ENCODE measurements around the gene EDN1.
"Not testable (repeated sequence)": the region's sequence is repeated elsewhere in the genome, so short reads cannot be mapped to it uniquely, and the experiment has no call there.

EDN1 gene

DNA sequence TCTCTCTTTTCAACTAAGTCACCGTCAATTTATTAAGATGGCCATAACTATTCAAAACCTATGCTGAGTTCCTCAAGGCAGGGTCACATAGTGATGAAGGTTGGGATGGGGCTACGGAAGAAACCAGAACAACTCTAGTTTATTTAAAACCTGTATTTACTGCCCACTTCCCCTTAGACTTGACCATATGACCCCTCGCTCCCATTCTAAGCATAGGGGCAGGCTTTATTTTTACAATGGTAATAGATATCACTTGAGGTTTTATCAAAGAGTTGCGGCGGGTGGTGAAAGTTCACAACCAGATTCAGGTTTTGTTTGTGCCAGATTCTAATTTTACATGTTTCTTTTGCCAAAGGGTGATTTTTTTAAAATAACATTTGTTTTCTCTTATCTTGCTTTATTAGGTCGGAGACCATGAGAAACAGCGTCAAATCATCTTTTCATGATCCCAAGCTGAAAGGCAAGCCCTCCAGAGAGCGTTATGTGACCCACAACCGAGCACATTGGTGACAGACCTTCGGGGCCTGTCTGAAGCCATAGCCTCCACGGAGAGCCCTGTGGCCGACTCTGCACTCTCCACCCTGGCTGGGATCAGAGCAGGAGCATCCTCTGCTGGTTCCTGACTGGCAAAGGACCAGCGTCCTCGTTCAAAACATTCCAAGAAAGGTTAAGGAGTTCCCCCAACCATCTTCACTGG lies 5.5 kb downstream of the EDN1 start:
- DNase-seq = no peak

- DNase-seq = no peak
These were observed 6.1 kb downstream of the EDN1 start for GRCh38 chr6:12296255-12296573.

- DNase-seq = no peak
These were observed 6.4 kb downstream of the EDN1 start for GRCh38 chr6:12296604-12297003.

DNA sequence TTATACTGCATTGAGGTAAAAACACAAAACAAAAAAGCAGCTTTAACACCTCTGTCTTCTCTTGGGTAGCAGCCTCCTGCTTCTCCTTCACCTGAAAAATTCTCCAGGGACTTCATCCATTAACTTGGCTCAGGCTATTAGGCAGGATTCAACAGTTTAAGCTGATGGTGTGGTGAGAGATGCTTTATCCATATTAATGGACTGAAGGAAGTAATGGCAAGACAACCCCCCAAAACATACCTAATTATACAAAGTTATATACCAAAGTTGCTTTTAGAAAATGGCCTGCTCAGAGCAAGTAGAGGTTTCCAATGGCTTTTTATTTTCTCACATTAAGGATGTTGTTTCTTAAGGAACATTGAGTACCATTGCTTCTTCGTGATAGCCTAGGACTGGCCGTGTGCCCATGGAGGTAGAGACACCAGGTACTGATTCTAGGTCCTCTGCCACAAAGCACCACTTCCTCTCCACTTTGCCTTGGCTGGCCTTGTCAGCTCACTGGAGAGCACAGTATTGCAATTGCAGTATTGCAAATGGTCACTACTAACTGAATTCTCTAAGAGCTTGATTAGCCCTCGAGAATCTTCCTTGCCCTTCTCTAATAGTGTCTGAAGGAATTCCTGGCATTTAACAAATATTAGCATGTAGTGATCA lies 7.3 kb downstream of the EDN1 start:
- no peak for DNase-seq

GRCh38 chr6:12298017-12298978 lies 8.1 kb downstream of the EDN1 start:
- DNase-seq = no peak

GRCh38 chr6:12298995-12299394 lies 8.8 kb downstream of the EDN1 start:
- no peak for DNase-seq

DNA sequence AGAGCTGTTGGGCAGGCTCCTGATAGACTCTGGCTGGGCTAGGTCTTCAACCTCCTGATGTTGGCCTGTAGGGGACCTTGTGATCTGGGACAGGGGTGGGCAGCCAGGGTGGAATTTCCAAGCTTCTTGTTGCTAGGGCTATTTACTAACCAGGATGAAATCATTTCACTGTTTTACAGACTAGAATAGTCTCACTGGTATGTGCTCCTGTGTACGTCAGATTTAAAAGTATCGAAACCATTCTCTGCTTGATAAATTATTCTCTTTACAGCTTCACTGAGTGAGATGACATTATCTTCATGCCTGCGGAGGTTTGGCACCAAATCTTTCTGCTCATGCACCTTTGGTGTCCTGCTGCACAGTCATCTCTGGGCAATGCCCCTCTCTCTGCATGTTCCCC lies 10.9 kb downstream of the EDN1 start:
- no peak for DNase-seq

DNA sequence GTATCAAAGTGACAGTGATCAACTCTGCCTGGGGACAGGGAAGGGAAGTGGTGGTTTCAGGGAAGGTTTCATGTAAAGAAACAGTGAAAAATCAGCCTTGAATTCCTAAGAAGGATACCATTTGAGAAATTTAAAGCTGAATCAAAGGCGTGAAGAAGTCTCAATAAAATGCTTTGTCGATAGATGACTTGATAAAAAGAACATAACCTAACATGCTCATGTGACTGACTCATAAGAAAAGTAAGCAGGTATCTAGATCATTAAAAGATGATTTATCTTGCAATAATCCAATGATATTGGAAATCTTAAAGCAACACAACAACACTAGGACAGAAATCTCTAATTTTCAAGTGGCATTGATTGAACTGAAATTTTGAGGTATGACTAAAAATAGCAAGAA lies 14.3 kb downstream of the EDN1 start:
- DNase-seq = no peak

- DNase-seq = no peak
These were observed 18.9 kb downstream of the EDN1 start for GRCh38 chr6:12309070-12309469.

DNA sequence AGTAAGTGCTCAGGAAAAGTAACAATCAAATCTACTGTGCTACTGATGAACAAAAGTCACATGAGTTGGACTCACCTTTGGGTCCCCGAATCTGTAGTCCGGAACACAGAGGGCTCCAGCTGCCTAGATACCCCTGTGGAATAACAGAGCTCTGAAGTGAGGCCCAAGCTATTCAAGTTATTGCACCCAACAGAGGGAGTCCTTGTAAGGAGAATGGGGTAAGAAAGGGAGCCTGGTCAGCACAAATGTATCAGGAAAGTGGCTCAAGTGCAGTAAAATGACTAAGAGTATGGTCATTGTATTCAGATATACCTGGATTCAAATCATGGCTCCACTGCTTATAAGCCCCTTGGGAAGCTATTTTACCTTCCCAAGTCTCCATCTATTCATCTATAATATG lies 20.9 kb downstream of the EDN1 start:
- no peak for DNase-seq

DNA sequence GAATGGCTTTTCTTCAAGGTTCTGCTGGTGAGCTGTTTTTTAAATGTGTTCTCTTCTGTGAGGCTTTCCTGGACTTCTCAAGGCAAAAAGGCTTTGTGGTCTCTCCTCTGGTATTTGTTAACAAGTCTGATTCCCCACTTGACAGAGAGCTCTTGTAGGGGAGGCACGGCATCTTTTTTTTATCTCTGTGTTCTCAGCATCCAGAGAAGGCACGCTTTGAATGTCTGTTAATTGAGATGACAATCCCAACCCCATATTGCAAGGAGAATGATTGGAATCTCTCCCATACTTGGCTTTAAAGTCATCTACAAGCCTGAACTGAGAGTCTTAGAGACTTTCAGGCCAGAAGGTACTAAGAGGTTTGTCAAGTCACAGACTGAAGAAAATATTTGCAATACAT lies 22.6 kb downstream of the EDN1 start:
- peak in 1 of 2 experiments; percentile 27 for DNase-seq

- DNase-seq = peak; percentile 35 to 84
These were observed 23.3 kb downstream of the EDN1 start for GRCh38 chr6:12313306-12313991.

- DNase-seq = no peak
These were observed 23.9 kb downstream of the EDN1 start for GRCh38 chr6:12313992-12314589.

- no peak for DNase-seq
These were observed 24.6 kb downstream of the EDN1 start for GRCh38 chr6:12314751-12315150.

- no peak for DNase-seq
These were observed 25.3 kb downstream of the EDN1 start for GRCh38 chr6:12315292-12316081.

- no peak for DNase-seq
These were observed 28.6 kb downstream of the EDN1 start for GRCh38 chr6:12318749-12319148.

GRCh38 chr6:12320074-12320473 lies 29.9 kb downstream of the EDN1 start:
- DNase-seq = not testable (repeated sequence)

DNA sequence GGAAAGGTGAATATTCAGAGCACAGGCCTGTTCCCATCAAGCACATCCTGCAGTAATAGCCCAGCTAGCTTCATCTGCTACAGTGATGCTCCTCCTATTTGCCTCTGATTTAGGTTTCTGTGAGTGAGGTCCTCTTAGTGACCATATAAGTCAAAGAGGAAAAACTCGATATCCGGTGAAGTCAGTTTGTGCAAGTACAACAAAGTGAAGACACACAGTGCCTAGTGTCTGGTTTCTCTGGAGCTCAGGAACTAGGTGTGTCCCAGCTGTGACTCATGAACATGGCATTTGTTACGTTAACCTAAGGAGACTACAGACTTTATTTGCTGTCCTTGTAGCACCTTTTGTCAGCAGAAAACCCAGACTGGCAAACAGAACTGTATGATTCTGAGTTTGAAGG lies 33.9 kb downstream of the EDN1 start:
- no peak for DNase-seq

DNA sequence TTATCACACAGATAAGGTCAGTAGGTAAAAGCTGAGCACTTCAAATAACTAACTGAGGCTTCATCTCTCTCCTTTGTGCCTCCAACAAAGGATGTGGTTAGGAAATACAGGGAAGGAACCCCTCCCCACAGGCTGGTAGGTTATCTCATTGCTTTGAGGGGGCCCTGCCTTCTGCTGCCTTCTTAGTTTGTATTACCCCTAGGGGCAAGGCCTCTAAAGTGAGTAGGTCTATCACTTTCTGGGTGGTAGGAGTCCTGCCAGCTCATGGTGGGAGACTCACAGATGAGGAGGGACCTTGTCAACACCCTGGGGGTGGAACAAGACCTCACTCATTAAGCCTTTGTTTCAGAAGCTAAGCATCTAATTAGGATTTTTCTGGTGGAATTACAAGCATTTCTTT lies 34.6 kb downstream of the EDN1 start:
- DNase-seq = no peak

DNA sequence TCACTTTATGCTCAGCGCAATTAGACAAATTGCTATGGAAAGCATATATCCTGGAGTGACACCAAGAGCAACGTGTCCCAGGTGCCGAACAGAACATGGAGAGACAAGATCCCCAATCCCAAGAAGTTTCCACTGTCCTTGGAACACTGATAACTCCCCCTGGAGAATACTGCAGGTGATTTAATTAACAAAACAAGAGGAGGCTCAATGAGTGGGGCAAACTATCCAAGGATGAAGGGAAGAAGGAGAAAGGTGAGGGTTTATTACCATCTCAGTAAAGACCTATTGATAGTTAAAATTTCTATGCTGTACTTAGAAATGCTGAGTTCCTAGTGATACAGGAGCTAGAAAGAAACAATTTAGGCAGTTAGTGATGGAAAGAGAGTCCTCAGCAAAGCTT lies 35.7 kb downstream of the EDN1 start:
- no peak for DNase-seq

DNA sequence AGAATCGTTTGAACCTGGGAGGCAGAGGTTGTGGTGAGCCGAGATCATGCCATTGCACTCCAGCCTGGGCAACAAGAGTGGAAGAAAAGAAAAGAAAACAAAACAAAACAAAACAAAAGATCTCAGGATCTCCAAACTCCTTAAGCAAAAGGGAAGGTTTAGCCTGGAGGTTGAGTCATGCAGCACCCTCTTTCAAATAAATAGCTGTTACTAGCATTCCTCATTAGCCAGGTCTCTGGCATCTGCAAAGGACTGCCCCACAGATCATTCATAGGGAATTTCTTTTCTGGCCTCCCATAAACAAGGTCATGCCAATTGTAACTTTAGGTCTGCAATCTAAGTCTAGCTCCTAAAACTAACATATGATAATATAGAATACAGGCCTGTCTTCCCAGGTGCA lies 37.2 kb downstream of the EDN1 start:
- DNase-seq = no peak

GRCh38 chr6:12327988-12328387 lies 37.8 kb downstream of the EDN1 start:
- DNase-seq = peak in 1 of 2 experiments; percentile 9

Measured in NCI-H524 (cell line).